Stimulated activated CD8-positive, alpha-beta memory T cell treated with anti-CD3 and anti-CD28 coated beads, Interleukin-4, amount 100 ng/mL, for 24 hours (primary cell): Measurements from ENCODE around the gene KIF5C.
"Not testable (repeated sequence)": the region's sequence is repeated elsewhere in the genome, so short reads cannot be mapped to it uniquely, and the experiment has no call there.

Experiments used
- DNase-seq: peaks from one replicate; pipeline ENCODE4 v3.0.0-alpha.2; 2020; ENCODE audit warnings: low read depth

KIF5C gene

DNA sequence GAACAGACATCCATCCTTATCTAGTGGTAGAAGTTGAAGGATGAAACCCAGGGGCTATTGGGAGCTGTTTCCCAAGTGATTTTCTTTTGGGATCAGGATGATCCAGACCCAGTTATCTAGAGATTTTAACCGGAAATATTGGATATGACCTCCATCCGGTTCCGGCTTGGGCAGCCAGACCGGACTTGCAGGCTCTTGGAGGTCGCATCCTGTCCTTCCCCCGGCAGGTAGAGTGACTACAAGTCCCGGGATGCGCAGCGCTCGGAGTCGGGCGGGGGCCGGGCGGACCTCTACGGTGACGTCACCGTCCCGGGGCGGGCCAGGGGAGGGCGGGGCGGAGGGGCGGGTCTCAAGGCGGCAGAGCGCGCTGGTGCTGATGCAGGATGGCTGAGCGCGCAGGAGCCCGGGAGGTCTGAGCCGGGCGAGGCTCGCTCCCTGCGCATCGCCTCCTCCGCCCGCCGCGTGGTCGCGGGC, at the start of gene KIF5C:
TSS of gene KIF5C (plus strand) at position 360 of the 474 bp plus-strand sequence. CDS start 391 bp downstream, outside the sequence.
- DNase-seq: peak; percentile 84

DNA sequence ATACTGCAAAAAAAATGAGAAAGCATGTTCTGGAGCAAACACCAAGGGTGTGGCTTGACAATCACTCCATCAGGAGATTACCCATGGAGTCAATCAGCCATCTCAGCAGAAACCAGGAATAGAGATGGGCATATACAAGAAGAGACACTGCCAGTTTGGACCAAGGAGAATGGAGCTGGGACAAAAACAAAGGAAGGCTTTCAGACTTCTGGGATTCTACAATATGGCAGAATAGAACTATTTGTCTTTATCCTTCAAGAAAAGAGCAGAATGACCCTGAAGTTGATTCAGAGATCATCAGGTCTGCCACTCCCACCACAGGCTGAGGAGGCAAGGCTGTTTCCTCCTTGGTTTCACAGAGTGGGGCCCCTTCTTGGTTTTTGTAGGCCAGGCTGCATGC, 48.2 kb upstream of the KIF5C start:
- no peak for DNase-seq

DNA sequence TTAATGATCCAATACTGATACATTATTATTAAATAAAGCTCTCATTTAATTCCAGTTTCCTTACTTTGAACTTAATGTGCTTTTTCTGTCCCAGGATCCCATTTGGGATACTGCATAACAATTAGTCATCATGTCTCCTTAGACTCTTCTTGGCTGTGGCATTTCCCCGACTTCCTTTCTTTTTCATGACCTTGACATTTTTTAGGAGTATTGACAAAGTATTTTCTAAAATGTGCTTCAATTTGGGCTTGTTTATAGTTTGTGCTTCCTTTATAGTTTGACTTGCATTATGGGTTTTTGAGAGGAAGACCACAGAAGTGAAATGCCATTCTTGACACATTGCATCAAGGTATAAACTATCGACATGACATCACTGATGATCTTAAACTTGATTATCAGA, 46.1 kb upstream of the KIF5C start:
- DNase-seq: no peak

DNA sequence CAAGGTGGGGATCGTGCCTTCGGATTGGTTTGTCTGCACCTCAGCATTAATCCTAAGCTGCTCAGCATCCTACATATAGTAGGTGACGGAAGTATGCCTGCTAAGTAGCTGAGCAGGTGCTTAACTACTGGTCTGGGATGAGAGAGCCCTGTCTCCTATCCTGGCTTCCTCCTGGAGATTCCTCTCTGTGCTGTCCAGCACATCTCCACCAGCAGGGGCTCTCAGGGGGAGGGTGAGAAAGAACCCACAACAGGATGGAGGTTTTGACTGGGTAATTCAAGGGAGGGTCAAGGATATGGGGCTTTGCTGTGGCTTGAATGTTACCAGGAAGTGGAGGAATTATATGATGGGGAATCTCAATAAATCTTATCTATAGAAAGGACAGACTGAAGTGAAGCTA, 45.4 kb upstream of the KIF5C start:
- DNase-seq: no peak

DNA sequence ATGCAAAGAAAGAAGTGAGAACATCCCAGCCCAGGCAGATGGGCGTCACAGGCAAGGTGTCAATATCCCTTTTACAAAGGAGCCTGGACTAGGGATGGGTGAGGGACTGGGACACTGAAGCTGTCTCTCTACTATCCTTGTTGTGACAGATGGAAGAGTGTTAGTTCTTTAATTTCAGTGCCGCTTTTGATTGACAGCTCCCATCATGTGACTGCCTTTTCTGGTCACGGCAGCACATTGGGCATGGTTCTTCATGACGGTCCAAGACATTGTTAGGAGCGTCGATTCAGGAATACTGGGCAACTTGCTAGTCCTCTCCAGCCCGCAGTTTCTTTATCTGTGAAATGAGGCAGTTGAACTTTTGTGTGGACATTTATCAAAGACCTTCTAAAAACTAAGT, 42.4 kb upstream of the KIF5C start:
- no peak for DNase-seq

DNA sequence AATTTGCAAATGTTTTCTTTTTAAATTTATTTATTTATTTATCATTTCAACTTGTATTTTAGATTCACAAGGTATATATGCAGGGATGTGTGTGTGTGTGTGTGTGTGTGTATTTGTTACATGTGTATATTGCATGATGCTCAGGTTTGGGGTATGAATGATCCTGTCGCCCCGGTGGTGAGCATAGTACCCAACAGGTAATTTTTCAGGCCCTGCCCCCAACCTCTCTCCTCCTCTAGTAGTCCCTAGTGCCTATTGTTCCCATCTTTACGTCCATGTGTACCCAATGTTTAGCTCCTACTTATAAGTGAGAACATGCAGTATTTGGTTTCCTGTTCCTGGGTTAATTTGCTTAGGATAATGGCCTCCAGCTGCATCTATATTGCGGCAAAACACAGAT, 33.0 kb upstream of the KIF5C start:
- DNase-seq: no peak

DNA sequence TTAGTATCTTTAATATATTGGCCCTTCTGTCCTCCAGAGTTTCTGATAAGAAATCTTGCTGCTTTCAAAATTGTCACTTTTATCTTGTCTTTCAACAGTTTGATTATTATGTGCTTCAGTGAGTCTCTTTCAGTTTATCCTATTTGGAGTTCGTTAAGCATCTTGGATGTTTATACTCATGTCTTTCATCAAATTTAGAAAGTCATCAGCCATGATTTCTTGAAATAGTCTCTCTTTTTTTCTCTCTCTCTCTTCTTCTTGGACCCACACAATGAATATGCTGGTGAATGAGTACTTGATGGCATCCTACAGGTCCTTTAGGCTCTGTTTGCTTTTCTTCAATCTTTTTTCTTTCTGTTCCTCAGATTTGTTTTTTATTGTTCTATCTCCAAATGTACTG, 26.9 kb upstream of the KIF5C start:
- no peak for DNase-seq

DNA sequence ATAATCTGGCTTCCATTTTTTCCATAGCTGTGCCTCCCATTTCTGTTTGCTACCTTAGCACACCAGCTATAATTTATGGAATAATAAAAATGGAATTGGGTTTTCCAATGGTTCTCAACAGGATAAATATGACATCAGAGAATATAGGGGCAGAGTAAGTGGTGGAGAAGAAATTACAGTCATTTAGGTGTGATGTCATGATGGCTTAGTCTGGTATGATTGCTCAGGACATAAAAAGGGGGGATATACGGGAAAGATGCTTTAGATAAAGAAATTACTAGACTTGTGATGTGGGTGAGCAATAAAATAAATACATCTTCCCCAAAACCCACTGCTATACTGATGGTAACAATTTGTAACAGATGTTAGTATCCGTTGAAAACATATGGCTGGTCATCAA, 21.6 kb upstream of the KIF5C start:
- no peak for DNase-seq

DNA sequence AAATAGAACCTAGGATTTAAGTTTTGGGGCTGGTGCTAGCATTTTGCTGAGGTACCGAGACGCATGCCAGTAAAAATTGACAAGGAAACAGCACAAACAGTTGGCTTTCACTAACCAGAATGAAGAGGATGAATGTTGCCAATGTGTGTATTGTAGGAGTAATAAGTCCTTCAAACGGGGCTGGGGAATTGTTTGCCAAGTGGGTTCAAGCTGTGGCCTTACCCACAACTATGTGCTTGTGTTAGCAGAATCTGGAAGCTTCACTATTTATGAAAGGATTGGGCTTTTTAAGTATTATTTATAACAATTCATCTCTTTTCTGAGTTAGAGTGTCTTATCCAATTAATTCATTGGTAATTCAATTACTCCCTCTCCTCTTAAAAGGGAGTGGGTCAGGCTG, 15.0 kb upstream of the KIF5C start:
- DNase-seq: no peak

DNA sequence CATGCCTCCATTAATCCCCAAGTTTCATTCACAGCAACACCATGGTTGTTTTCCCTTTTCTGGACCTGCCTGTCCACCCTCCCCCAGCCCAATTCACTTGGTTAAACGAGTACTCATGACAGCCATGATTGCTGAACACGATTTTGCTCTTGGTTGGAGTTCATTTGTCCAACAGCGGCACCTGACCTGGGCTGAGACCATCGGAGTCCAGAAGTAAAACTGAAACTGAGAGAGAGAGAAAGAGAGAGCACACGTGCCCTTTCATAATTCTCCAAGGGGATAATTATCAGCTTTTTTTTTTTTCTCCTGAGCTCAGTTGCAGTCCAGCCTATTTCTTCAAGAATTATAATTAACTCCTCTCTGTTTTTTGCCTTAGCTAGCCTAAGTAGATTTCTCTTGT, 13.7 kb upstream of the KIF5C start:
- no peak for DNase-seq

DNA sequence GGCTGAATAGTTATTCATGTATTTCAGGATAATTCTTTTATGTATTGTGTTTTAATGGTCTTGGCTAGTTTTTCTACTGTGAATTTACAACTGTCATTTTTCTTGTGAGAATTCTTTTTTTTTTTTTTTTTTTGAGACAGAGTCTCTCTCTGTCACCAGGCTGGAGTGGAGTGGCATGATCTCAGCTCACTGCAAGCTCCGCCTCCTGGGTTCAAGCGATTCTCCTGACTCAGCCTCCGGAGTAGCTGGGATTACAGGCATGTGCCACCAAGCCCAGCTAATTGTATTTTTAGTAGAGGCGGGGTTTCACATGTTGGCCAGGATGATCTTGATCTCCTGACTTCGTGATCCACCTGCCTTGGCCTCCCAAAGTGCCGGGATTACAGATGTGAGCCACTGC, 12.5 kb upstream of the KIF5C start:
- not testable (repeated sequence) for DNase-seq

DNA sequence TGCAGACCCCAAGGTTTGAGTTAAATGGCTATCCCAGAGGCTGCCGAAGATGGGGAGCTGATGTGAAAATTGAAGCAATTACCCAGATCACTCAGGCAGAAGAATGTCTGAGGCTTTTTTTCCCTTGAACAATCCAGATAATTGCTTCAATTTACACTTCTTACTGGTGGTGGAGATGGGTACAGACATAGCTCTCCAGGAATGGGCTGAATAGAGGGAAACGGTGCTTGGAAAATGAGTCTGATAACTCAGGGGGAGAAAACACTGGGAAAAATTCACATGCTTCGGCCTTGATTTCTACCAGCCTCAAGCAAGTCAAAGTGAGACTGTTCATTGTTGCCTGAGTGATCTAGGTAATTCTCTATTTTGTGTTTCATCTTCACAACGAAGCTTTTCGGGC, 9.5 kb upstream of the KIF5C start:
- DNase-seq: no peak

DNA sequence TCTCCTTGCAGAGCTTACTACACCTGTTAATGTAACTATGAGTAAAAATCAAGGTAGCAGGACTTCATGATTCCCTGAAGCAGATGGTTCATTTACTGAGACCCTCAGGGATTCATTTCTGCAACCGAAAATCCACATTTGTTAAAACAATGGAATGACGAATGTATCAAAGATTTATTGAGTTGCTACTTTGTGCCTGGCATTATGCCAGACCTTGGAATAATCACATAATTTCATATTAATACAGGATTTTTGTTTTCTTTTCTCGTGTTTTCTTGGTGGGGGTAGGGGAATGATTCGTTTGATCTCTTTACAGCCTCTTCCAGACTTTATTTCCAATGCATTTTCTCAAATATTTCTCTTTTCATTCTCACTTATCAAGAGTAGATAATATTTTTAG, 8.9 kb upstream of the KIF5C start:
- DNase-seq: no peak

DNA sequence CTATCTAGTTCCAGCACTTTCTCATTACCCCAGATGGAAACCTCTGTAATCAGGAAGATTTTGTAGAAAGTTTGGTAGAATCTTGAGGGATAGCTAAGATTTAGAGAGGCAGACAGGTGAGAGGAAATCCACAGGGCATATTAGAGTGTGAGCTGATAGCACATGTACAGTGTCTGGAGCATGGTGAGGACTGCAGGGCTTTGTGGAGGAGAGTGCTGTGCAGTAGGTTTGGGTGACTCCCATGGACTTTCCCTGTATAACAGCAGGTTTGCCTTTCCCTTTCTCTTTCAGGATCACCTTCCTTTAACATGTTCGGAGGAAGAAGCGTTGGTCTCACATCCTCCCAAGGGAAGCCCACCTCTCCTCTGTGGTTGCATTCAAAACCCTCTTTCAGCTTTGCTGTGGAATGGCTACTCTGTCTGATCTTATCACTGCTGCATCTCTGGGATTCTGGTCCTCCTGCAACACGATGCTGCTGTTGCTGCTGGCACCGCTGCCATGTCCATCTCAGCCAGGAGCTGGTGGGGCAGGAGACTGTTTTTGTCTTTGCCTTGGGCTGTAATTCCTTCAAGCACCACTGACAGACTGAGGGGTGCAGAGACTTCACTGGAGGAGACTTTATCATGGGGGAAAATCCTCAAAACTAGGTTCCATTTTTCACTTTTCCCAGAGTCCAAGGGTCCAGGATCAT, 7.8 kb upstream of the KIF5C start:
- no peak for DNase-seq

DNA sequence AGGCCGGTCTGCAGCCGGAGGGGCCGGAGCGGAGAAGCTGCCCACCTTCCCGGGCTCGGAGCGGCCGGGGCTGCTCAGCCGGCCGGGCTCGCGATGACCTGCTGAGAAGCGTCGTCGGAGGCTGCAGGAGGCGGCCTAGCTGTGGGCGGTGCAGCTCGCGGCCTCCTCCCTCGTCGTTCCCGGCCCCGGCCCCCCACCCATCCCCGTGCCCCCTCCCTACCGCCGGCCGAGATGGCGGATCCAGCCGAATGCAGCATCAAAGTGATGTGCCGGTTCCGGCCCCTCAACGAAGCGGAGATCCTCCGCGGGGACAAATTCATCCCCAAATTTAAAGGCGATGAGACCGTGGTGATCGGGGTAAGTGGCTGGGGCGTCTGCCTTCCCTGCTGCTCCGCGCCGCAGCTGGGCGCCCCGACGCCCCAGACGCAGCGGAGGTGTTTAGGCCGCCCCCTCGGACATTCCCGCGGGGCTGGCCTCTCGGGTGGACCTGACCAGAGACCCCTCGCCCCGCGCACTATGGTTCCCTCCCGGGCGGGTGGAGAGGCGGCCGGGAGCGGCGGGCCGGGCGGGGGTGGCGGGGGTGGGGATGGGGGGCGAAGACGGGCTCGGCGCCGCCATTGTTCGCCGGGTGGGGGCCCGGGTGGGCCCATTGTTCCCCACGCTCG, 492 bp downstream of the KIF5C start:
- no peak for DNase-seq

DNA sequence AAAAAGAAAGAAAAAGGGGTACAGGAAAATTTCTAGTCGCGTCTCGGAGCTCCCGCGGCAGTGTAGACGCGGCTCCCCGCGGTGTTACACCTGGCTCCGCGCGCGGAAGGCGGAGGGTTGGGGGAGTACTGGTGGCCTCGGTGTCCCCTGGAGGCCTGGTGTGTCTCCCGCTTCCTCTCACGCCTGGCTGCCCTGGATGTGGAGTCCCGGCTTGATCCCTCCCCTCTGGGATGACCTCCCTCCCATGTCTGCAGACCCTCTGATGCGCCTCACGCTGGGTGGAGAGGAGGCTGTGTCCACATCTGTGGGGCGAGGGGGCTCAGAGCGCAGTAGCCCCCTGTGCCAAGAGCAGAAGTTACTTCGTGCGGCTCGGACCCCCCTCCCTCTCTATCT, 1.2 kb downstream of the KIF5C start:
- no peak for DNase-seq

DNA sequence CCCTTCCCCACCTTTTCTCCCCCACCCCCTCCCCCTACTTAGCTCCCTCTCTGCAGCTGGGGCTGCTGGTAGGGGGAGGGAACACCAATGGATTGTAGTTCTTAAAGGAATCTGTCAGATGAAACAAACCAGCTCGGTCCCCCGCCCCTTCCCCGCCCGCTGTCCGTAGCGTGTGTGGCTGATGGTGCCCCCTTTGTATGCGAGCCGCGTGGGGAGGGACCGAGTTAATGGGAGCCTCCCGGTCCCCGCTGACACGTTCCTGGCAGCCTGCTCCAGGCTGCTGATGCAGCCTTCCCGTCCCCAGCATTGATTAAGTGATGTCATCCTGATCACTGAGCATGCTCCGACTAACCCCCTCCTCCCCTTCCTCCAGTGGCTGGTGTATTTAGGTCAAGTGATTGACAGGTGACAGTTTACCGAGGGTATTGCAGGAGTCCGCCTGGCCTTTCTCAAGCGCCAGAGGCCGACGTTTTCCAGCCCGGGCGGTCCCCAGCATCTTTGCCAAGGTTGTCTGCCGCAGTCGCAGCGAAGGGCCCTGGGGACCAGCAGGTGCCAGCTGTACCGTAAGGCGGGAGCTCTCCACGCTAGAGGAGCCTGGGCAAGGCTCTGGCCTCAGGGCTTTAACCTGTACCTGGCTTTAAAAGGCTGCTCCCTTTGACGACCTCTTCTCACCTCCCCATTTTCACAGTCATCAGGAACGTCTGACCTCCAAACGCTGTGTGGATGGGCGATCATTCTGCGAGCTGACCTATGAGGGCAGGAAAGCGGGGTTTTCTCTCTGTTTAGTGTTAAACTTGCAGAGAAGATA, 1.8 kb downstream of the KIF5C start:
- peak; percentile 33 for DNase-seq

DNA sequence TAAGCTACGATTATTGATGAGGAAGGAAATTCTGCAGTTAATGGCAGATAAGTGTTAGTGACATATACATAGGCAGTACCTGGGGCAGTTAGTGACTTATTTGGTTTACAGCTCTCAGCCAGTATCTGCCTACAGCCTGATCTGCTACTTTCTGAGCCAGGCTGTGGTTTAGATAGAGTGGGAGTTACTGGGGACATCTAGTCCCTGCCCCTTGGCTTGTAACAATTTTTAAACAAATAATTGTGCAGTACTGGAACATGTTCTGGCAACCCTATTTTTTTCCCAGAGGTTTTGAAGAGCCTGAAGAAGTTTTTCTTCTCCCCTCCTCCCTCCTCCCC, 2.3 kb downstream of the KIF5C start:
- DNase-seq: no peak

DNA sequence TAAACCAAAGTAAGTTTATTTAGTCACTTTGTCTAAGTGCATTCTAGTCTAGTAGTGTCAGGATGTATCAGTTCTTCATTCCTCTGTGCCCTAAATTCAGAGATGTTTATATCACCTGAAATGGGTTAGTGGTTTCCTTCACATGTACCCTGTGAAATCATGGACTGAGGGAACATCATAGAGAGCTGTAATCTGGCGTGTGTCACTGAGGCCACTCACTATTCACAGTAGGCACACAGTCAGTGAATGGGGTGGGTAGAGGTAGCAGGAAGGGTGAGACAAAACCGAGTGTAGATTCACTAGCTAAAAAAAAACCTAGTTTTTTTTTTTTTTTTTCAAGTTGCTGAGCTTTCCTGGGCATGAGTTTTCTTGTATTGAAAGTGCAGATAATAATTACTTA, 5.6 kb downstream of the KIF5C start:
- DNase-seq: no peak

DNA sequence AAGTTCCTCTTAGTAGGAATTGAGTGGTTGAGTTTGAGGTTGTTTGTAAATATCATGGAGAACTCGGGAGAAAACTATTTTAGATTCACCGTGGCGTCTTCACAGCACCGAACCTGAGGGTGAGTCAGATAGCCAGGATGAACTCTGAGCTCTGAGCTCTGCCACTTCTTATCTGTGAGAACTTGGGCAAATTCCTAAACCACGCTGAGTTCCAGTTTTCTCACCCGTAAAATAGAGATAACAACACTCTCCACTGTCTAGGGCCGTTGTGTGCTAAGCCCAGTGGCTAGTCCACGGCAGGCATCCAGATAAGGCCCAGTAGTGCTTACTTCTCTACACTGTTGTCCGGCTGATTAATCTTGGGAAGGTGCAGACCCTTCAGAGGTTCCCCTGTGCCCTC, 7.0 kb downstream of the KIF5C start:
- DNase-seq: no peak

DNA sequence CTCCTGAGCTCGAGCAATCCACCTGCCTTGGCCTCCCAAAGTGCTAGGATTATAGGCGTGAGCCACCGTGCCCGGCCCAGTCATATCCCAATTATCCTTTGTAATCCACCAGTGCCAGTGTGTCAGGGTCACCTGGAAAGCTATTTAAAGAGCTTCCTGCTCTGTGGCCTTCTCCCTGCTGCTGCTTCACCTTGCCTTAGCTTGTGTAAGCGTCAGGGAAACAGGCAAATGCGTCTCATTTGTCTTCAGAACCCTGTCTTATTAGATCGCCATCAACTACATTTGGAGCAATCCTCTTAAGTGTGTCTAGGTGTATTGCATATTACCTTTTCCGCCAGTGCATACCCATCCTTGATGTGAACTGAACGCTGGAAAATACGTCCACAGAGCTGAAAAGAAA, 10.2 kb downstream of the KIF5C start:
- no peak for DNase-seq

DNA sequence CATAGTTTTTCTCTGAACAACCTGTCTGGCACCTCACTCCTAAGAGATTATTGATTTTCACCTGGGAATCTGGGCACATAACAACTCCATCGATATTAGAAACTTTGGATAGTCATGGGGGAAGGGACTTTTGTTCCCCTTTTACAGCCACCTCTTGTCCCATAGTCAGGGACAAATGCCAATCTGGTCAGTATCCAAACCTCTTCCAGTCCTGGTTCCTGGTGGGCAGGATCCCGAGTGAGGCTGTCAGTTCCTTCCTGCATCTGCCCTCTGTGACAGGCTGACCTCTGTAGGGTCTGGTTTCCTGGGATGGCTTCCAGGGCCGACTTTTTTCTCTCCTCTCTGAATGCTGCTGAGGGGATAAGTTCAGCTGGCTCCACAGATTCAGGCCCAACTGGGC, 11.0 kb downstream of the KIF5C start:
- DNase-seq: no peak

DNA sequence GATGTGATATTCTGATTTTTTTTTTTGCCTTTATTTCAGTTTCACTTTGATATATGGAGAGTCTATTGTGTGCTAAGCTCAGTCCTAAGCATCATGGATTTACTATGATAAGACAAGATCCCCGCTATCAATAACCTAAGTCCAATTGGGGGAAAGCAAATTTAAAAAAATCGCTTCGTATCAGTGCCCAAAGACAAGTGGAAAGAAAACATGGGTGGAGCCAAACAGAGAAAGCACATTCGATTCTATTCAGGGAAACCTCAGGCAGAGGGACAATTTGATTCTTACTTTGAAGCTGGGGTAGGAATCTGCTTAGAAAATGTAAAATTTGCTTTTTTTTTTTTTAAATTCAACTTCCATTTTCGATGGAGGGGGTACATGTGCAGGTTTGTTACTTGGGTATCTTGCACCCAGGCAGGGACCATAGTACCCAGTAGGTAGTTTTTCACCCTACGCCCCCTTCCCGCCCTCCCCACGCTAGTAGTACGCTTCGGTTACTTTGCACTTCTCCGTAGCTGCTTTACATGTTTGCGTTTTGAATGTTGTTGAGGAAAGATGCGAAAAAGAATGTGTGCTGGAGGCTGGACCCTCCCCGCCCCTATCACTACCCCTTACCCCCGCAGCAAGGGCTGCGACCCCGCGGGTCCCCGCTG, 12.4 kb downstream of the KIF5C start:
- no peak for DNase-seq
